ENCODE data around the gene NAAA. TPM values are rescaled to one million over a fixed set of nuclear protein-coding genes. Genes with fewer than 3 reads are reported as not detected.

NAAA gene
- total RNA-seq, 6 experiments from 2014 or later, result 24.2 to 80.7 (median 41.9) TPM

- Histone ChIP-seq H3K27ac (no peak overlapping the region), H3K27me3 (no peaks in the 10 kb centered on the region), H3K4me3 (no peak overlapping the region), H3K9me3 (no peaks in the 10 kb centered on the region), H3K4me1 (no peaks in the 10 kb centered on the region), H3K36me3 (no peaks in the 10 kb centered on the region)
- WGBS (ENCODE audit: insufficient coverage, low coverage, low lambda C conversion rate, missing lambda C conversion rate), result 82% methylated on average over 5 of the region's 5 CpGs
- no peak for TF ChIP-seq POLR2A (IDR thresholded peaks at IDR 0.05)
- TF ChIP-seq CTCF (IDR thresholded peaks at IDR 0.05), result no peak
- DNase-seq (no peak), ATAC-seq (no peak)
- intact Hi-C loops (cut with DNase I), result no loop called here
These were observed 36.7 kb downstream of the NAAA start for GRCh38 chr4:75904076-75904475.

- no peak for TF ChIP-seq POLR2A (IDR thresholded peaks at IDR 0.05)
- TF ChIP-seq CTCF (IDR thresholded peaks at IDR 0.05), result no peak
- Histone ChIP-seq H3K27me3 (no peaks in the 10 kb centered on the region), H3K9me3 (no peaks in the 10 kb centered on the region), H3K27ac (no peak within 1 kb of the TSS), H3K36me3 (no peaks in the 10 kb centered on the region), H3K4me3 (no peak within 1 kb of the TSS), H3K4me1 (no peaks in the 10 kb centered on the region)
- WGBS (ENCODE audit: insufficient coverage, low coverage, low lambda C conversion rate, missing lambda C conversion rate), result 100% methylated on average over 2 of the region's 5 CpGs
- DNase-seq (no peak), ATAC-seq (no peak)
- intact Hi-C loops (cut with DNase I), result no loop called here
These were observed 38.5 kb downstream of the NAAA start, which contains the start of gene PPEF2 for GRCh38 chr4:75902352-75902751. Gene PPEF2 (minus strand): TSS chr4:75902452. CDS start chr4:75896325, 6,127 bp downstream.

GRCh38 chr4:75898536-75898935, 42.3 kb downstream of the NAAA start:
- no peak for DNase-seq

GRCh38 chr4:75895744-75896314, 45.0 kb downstream of the NAAA start:
- Histone ChIP-seq H3K4me1 (no peaks in the 10 kb centered on the region), H3K4me3 (no peak overlapping the region), H3K9me3 (no peaks in the 10 kb centered on the region), H3K27ac (no peak overlapping the region), H3K36me3 (no peaks in the 10 kb centered on the region), H3K27me3 (no peaks in the 10 kb centered on the region)
- intact Hi-C loops (cut with DNase I), result no loop called here
- ATAC-seq (peak; percentile 88 to 92 (median 92)), DNase-seq (no peak)
- 25% methylated on average over 4 of the region's 4 CpGs for WGBS (ENCODE audit: insufficient coverage, low coverage, low lambda C conversion rate, missing lambda C conversion rate)
- TF ChIP-seq CTCF (IDR thresholded peaks at IDR 0.05) (peak; percentile 57 to 65 (median 61)), POLR2A (IDR thresholded peaks at IDR 0.05) (no peak)

More at GRCh38 chr4:75898536-75898935, 42.3 kb downstream of the NAAA start:
- Histone ChIP-seq H3K27ac (no peak overlapping the region), H3K36me3 (no peaks in the 10 kb centered on the region), H3K9me3 (no peaks in the 10 kb centered on the region), H3K27me3 (no peaks in the 10 kb centered on the region), H3K4me1 (no peaks in the 10 kb centered on the region), H3K4me3 (no peak overlapping the region)
- intact Hi-C loops (cut with DNase I), result no loop called here
- no peak for TF ChIP-seq CTCF (IDR thresholded peaks at IDR 0.05)
- no peak for TF ChIP-seq POLR2A (IDR thresholded peaks at IDR 0.05)
- ATAC-seq, result no peak

GRCh38 chr4:75892508-75892907, 48.3 kb downstream of the NAAA start:
- intact Hi-C loops (cut with DNase I), result no loop called here
- H3K27me3 ChIP-seq, result no peaks in the 10 kb centered on the region
- 43% methylated on average over 1 of the region's 3 CpGs for WGBS (ENCODE audit: insufficient coverage, low coverage, low lambda C conversion rate, missing lambda C conversion rate)
- no peaks in the 10 kb centered on the region for H3K9me3 ChIP-seq
- no peak for ATAC-seq
- no peak overlapping the region for H3K4me3 ChIP-seq
- H3K4me1 ChIP-seq, result no peaks in the 10 kb centered on the region
- no peak for DNase-seq
- no peaks in the 10 kb centered on the region for H3K36me3 ChIP-seq
- H3K27ac ChIP-seq, result no peak overlapping the region
- TF ChIP-seq CTCF (IDR thresholded peaks at IDR 0.05) (no peak), POLR2A (IDR thresholded peaks at IDR 0.05) (no peak)

Data from right lobe of liver (tissue), 6 donors.